Gastrocnemius medialis (tissue), 4 donors: ENCODE data around the gene CELF4.

ENCODE experiments used
- CTCF ChIP-seq, 5 experiments: fragments of 450-650 bp in 3 of 5; fragments of 200-600 bp in 2 of 5; sonication (generic) in 2 of 5; IDR thresholded peaks in 4 of 5; conservative IDR thresholded peaks in 1 of 5; 1 replicate in 4 of 5; 2 replicates in 1 of 5; pipeline ENCODE4 v1.5.1; 2016 to 2019; ENCODE audit warnings: antibody characterized with exemption in 5 of 5, mild to moderate bottlenecking in 3 of 5, moderate library complexity in 3 of 5
- POLR2A ChIP-seq, 2 donors: fragments of 450-650 bp; IDR thresholded peaks; one replicate each; pipeline ENCODE4 v1.6.1; 2017; ENCODE audit warnings: antibody characterized with exemption in 2 of 2, mild to moderate bottlenecking in 2 of 2, moderate library complexity in 2 of 2

- TF ChIP-seq CTCF (IDR thresholded peaks at IDR 0.05 in 4 of 5, conservative IDR thresholded peaks at IDR 0.05 in 1 of 5): no peak
- TF ChIP-seq POLR2A (IDR thresholded peaks at IDR 0.05): no peak
Measured at GRCh38 chr18:37398248-37398920, 167.2 kb downstream of the CELF4 start.
